B cell (primary cell): ENCODE results near the gene ALDH3B1. TPM values are rescaled to one million over a fixed set of nuclear protein-coding genes. Genes with fewer than 3 reads are reported as not detected.

Experiments used
- ATAC-seq: fragments of 200-7000 bp; cut with Tn5 transposase; one replicate; pipeline ENCODE4 v1.10.0; 2021; ENCODE audit warnings: low read depth, mild to moderate bottlenecking, moderate number of reproducible peaks, moderate library complexity
- CTCF ChIA-PET: fragments of 350-600 bp; sonication (Branson Sonifier 250); formaldehyde crosslinking; loops from one replicate; lab custom pipeline; 2021; ENCODE audit warnings: antibody characterized with exemption, inconsistent platforms; lab: Charles Lee
- POLR2A ChIA-PET: fragments of 350-600 bp; sonication (Branson Sonifier 250); formaldehyde crosslinking; loops from one replicate; lab custom pipeline; 2021; ENCODE audit warnings: antibody characterized with exemption; lab: Charles Lee
- DNase-seq: peaks from one replicate; pipeline ENCODE4 v3.0.0; 2013
- H2AFZ ChIP-seq: 2 replicates; pipeline ENCODE4 v1.6.1; 2012; ENCODE audit warnings: mild to moderate bottlenecking, low read depth, low read length; ENCODE audit not compliant: insufficient read depth, poor library complexity, severe bottlenecking
- H3K27ac ChIP-seq, 2 donors: 1 replicate in 1 of 2; 2 replicates in 1 of 2; pipeline ENCODE4 v1.5.1; 2012 to 2013; ENCODE audit warnings: low read length in 2 of 2, mild to moderate bottlenecking in 2 of 2, moderate library complexity in 1 of 2
- H3K27me3 ChIP-seq, 4 experiments: fragments of 200-600 bp in 1 of 4; sonication (generic) in 1 of 4; replicated peaks in 1 of 4; 1 replicate in 2 of 4; 2 replicates in 2 of 4; pipeline versions ENCODE4 v1.6.1 to v1.7.0; 2013 to 2016; ENCODE audit warnings: low read length in 3 of 4, mild to moderate bottlenecking in 2 of 4, mixed read lengths in 1 of 4, moderate library complexity in 1 of 4; ENCODE audit not compliant: insufficient read depth in 4 of 4, control insufficient read depth in 3 of 4; ENCODE audit errors: control extremely low read depth in 1 of 4
- H3K36me3 ChIP-seq, 2 experiments: replicated peaks in 1 of 2; 1 replicate in 1 of 2; 2 replicates in 1 of 2; pipeline versions ENCODE4 v1.6.1 to v1.7.1; 2013; ENCODE audit warnings: low read length in 1 of 2; ENCODE audit not compliant: insufficient read depth in 2 of 2, control insufficient read depth in 1 of 2; ENCODE audit errors: control extremely low read depth in 1 of 2, extremely low read depth in 1 of 2
- H3K4me1 ChIP-seq, 2 donors: fragments of 200-600 bp in 1 of 2; sonication (generic) in 1 of 2; 1 replicate in 1 of 2; 2 replicates in 1 of 2; pipeline versions ENCODE4 v1.5.1 to v1.6.1; 2013 to 2017; ENCODE audit warnings: low read length in 2 of 2; ENCODE audit not compliant: control insufficient read depth in 2 of 2, insufficient read depth in 2 of 2
- H3K4me2 ChIP-seq: replicated peaks from 2 replicates; pipeline ENCODE3; 2012; ENCODE audit warnings: mild to moderate bottlenecking, low read depth, low read length; ENCODE audit not compliant: poor library complexity, severe bottlenecking
- H3K4me3 ChIP-seq, 5 experiments: fragments of 200-600 bp in 1 of 5; sonication (generic) in 1 of 5; 1 replicate in 3 of 5; 2 replicates in 2 of 5; pipeline versions ENCODE4 v1.5.1 to v1.7.0; 2011 to 2016; ENCODE audit warnings: low read length in 4 of 5, mild to moderate bottlenecking in 4 of 5, low read depth in 2 of 5, control low read depth in 1 of 5, moderate library complexity in 1 of 5; ENCODE audit not compliant: insufficient read depth in 1 of 5; ENCODE audit errors: control extremely low read depth in 1 of 5, extremely low read depth in 1 of 5
- H3K79me2 ChIP-seq: fragments of 200-600 bp; sonication (generic); one replicate; pipeline ENCODE4 v1.6.0; 2016; ENCODE audit warnings: low read length; ENCODE audit not compliant: control insufficient read depth, insufficient read depth
- H3K9ac ChIP-seq: fragments of 200-600 bp; sonication (generic); 2 replicates; pipeline ENCODE4 v1.6.1; 2017; ENCODE audit warnings: mild to moderate bottlenecking, low read length, moderate library complexity
- H3K9me3 ChIP-seq, 3 donors: one replicate each; pipeline versions ENCODE4 v1.6.1 to v1.7.1; 2013; ENCODE audit warnings: low read length in 2 of 3; ENCODE audit not compliant: control insufficient read depth in 2 of 3, insufficient read depth in 1 of 3; ENCODE audit errors: control extremely low read depth in 1 of 3
- H4K20me1 ChIP-seq: 2 replicates; pipeline ENCODE4 v1.6.0; 2012; ENCODE audit warnings: mild to moderate bottlenecking, low read length; ENCODE audit not compliant: insufficient read depth, control insufficient read depth, poor library complexity, severe bottlenecking
- H3K27ac Mint-ChIP-seq: one replicate; pipeline ENCODE4 v1.8.0; 2021; ENCODE audit warnings: mixed read lengths
- H3K27me3 Mint-ChIP-seq: one replicate; pipeline ENCODE4 v1.8.0; 2021; ENCODE audit warnings: mixed read lengths
- H3K4me1 Mint-ChIP-seq: one replicate; pipeline ENCODE4 v1.8.0; 2021; ENCODE audit warnings: mixed read lengths
- H3K4me3 Mint-ChIP-seq: one replicate; pipeline ENCODE4 v1.8.0; 2021; ENCODE audit warnings: mixed read lengths
- H3K9me3 Mint-ChIP-seq: one replicate; pipeline ENCODE4 v1.8.0; 2022; ENCODE audit warnings: mixed read lengths; ENCODE audit not compliant: insufficient read depth
- CTCF ChIP-seq: fragments of 200-600 bp; IDR thresholded peaks from one replicate; pipeline ENCODE4 v1.8.0; 2022; ENCODE audit warnings: antibody characterized with exemption, mild to moderate bottlenecking
- EZH2 ChIP-seq: IDR thresholded peaks from 2 replicates; pipeline ENCODE4 v1.6.1; 2012; ENCODE audit warnings: borderline replicate concordance, low read depth, mild to moderate bottlenecking, moderate library complexity, low read length; ENCODE audit not compliant: insufficient read depth, poor library complexity, severe bottlenecking
- WGBS: methylation state at CpG from one replicate; pipeline ENCODE4 v1.1.5; 2013; ENCODE audit warnings: missing lambda C conversion rate; ENCODE audit not compliant: insufficient coverage; 5-methylcytosine and 5-hydroxymethylcytosine counted together
- intact Hi-C: fragments of 100-400 bp; cut with micrococcal nuclease; formaldehyde crosslinking; loops from one replicate; pipeline ENCODE4 v1.10.0; 2022
- polyA plus RNA-seq: library from polyadenylated mRNA; depleted of rRNA; stranded (reverse); fragments of >200 nt; gene quantifications from 2 replicates; pipeline ENCODE4 v1.2.3, GENCODE V29; 2012
- total RNA-seq, 2 donors: library from RNA; stranded (reverse); fragments of 120-200 nt in 1 of 2; gene quantifications; 1 replicate in 1 of 2; 2 replicates in 1 of 2; pipeline versions ENCODE4 v1.2.3 to v1.2.4, GENCODE V29; 2013 to 2022

The ALDH3B1 gene
- total and polyA plus RNA-seq, 2 donors (not counting 1 experiment from before 2014, with no cell fraction given), result 0.81 TPM

GRCh38 chr11:68007498-68008380 lies 2.4 kb upstream of the ALDH3B1 start:
- peak overlapping the region; percentile 29 for H3K4me3 Mint-ChIP-seq
- Histone ChIP-seq H2AFZ (no peak overlapping the region), H3K4me3 (no peak overlapping the region), H3K4me1 (peaks cover 56 to 71% of the 10 kb centered on the region in 2 donors), H3K79me2 (peaks cover 39% of the 10 kb centered on the region), H4K20me1 (peaks cover 47% of the 10 kb centered on the region), H3K9ac (no peak overlapping the region), H3K9me3 (no peaks in the 10 kb centered on the region), H3K27me3 (no peaks in the 10 kb centered on the region), H3K27ac (peak overlapping the region; percentile 46 to 51), H3K4me2 (peak overlapping the region; percentile 74), H3K36me3 (no peaks in the 10 kb centered on the region)
- peak overlapping the region; percentile 15 for H3K27ac Mint-ChIP-seq
- no peaks in the 10 kb centered on the region for H3K9me3 Mint-ChIP-seq
- DNase-seq (no peak), ATAC-seq (no peak)
- H3K4me1 Mint-ChIP-seq, result peaks cover 57% of the 10 kb centered on the region
- WGBS, result 90% methylated on average over 15 of the region's 16 CpGs
- TF ChIP-seq EZH2 (no peak), CTCF (no peak)
- intact Hi-C loops, result loop anchor here (5.0 to 10.0 kb wide), 2 partner anchors 265 to 437 kb away; partner anchors contain the start of gene C11orf24
- ChIA-PET CTCF (interaction anchor here (0.9 to 4.9 kb wide), 8 partner anchors 13 to 364 kb away, joined by 3 to 72 read pairs (median 6); no protein-coding TSS in a partner anchor), POLR2A (interaction anchor here (0.7 to 0.9 kb wide), 2 partner anchors 31 to 208 kb away, joined by 3 read pairs; partner anchors contain the start of gene TCIRG1)
- no peaks in the 10 kb centered on the region for H3K27me3 Mint-ChIP-seq
